ENCODE measurements around the gene CD300LG. TPM values are rescaled to one million over a fixed set of nuclear protein-coding genes. Genes with fewer than 3 reads are reported as not detected.

CD300LG gene
- total and polyA plus RNA-seq, 2 experiments from 2014 or later, result not detected

DNA sequence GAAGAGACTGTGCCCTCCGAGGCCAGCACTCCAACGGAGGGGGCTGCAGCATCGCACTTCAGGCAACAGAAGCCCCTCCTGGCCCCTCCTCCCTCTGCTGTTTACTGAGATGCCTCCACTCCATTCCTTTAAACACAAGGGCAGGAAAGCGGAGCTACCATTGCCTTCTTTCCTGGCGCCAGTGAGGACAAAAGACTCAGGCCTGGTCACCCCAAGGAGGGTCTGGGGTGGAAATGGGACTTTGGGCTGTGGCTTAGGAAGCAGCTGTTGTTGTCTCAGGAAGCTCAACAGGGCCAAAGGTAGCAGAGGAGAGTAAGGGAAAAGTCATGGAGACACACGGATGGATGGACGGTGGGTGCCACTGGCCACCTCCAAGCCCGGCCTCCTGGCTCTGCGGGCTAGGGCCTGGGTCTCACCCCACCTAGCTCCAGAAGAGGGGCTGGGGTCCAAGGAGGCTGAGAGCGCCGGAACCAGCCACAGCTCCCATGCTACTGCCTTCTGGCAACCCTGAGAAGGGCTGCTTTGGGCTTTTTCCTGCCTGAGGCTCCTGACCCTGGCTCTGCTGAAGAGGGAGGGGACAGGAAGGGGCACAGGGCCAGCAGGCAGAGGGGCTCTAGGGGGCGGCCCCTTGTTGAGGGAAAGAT, 11.1 kb downstream of the CD300LG start:
- no peaks in the 10 kb centered on the region for H3F3A ChIP-seq (replicated peaks; ENCODE audit: low read depth)
- TF ChIP-seq JUNB (IDR thresholded peaks at IDR 0.05; ENCODE audit: unreplicated experiment), result no peak
- TF ChIP-seq EZH2phosphoT487 (IDR thresholded peaks at IDR 0.05; ENCODE audit: unreplicated experiment), result no peak
- TF ChIP-seq NANOG (IDR thresholded peaks at IDR 0.05; ENCODE audit: borderline replicate concordance), result no peak
- no peak for TF ChIP-seq ZNF114 (CRISPR knock-in tag; IDR thresholded peaks at IDR 0.05)
- TF ChIP-seq, protein P1, sequence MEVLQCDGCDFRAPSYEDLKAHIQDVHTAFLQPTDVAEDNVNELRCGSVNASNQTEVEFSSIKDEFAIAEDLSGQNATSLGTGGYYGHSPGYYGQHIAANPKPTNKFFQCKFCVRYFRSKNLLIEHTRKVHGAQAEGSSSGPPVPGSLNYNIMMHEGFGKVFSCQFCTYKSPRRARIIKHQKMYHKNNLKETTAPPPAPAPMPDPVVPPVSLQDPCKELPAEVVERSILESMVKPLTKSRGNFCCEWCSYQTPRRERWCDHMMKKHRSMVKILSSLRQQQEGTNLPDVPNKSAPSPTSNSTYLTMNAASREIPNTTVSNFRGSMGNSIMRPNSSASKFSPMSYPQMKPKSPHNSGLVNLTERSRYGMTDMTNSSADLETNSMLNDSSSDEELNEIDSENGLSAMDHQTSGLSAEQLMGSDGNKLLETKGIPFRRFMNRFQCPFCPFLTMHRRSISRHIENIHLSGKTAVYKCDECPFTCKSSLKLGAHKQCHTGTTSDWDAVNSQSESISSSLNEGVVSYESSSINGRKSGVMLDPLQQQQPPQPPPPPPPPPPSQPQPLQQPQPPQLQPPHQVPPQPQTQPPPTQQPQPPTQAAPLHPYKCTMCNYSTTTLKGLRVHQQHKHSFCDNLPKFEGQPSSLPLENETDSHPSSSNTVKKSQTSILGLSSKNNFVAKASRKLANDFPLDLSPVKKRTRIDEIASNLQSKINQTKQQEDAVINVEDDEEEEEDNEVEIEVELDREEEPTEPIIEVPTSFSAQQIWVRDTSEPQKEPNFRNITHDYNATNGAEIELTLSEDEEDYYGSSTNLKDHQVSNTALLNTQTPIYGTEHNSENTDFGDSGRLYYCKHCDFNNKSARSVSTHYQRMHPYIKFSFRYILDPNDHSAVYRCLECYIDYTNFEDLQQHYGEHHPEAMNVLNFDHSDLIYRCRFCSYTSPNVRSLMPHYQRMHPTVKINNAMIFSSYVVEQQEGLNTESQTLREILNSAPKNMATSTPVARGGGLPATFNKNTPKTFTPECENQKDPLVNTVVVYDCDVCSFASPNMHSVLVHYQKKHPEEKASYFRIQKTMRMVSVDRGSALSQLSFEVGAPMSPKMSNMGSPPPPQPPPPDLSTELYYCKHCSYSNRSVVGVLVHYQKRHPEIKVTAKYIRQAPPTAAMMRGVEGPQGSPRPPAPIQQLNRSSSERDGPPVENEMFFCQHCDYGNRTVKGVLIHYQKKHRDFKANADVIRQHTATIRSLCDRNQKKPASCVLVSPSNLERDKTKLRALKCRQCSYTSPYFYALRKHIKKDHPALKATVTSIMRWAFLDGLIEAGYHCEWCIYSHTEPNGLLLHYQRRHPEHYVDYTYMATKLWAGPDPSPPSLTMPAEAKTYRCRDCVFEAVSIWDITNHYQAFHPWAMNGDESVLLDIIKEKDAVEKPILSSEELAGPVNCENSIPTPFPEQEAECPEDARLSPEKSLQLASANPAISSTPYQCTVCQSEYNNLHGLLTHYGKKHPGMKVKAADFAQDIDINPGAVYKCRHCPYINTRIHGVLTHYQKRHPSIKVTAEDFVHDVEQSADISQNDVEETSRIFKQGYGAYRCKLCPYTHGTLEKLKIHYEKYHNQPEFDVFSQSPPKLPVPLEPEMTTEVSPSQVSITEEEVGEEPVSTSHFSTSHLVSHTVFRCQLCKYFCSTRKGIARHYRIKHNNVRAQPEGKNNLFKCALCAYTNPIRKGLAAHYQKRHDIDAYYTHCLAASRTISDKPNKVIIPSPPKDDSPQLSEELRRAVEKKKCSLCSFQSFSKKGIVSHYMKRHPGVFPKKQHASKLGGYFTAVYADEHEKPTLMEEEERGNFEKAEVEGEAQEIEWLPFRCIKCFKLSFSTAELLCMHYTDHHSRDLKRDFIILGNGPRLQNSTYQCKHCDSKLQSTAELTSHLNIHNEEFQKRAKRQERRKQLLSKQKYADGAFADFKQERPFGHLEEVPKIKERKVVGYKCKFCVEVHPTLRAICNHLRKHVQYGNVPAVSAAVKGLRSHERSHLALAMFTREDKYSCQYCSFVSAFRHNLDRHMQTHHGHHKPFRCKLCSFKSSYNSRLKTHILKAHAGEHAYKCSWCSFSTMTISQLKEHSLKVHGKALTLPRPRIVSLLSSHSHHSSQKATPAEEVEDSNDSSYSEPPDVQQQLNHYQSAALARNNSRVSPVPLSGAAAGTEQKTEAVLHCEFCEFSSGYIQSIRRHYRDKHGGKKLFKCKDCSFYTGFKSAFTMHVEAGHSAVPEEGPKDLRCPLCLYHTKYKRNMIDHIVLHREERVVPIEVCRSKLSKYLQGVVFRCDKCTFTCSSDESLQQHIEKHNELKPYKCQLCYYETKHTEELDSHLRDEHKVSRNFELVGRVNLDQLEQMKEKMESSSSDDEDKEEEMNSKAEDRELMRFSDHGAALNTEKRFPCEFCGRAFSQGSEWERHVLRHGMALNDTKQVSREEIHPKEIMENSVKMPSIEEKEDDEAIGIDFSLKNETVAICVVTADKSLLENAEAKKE (CRISPR knock-in tag; IDR thresholded peaks at IDR 0.05), result no peak
- no peak for TF ChIP-seq EZH2 (IDR thresholded peaks at IDR 0.05; ENCODE audit: low read depth, unreplicated experiment)
- TF ChIP-seq, protein P2, sequence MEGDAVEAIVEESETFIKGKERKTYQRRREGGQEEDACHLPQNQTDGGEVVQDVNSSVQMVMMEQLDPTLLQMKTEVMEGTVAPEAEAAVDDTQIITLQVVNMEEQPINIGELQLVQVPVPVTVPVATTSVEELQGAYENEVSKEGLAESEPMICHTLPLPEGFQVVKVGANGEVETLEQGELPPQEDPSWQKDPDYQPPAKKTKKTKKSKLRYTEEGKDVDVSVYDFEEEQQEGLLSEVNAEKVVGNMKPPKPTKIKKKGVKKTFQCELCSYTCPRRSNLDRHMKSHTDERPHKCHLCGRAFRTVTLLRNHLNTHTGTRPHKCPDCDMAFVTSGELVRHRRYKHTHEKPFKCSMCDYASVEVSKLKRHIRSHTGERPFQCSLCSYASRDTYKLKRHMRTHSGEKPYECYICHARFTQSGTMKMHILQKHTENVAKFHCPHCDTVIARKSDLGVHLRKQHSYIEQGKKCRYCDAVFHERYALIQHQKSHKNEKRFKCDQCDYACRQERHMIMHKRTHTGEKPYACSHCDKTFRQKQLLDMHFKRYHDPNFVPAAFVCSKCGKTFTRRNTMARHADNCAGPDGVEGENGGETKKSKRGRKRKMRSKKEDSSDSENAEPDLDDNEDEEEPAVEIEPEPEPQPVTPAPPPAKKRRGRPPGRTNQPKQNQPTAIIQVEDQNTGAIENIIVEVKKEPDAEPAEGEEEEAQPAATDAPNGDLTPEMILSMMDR (conservative IDR thresholded peaks at IDR 0.05; ENCODE audit: low read depth in 2 of 2), result no peak
- TF ChIP-seq CREB1 (CRISPR knock-in tag; IDR thresholded peaks at IDR 0.05; ENCODE audit: low read depth), result no peak
- TF ChIP-seq STAT1 (IDR thresholded peaks at IDR 0.05; ENCODE audit: unreplicated experiment), result no peak
- TF ChIP-seq, protein P3, sequence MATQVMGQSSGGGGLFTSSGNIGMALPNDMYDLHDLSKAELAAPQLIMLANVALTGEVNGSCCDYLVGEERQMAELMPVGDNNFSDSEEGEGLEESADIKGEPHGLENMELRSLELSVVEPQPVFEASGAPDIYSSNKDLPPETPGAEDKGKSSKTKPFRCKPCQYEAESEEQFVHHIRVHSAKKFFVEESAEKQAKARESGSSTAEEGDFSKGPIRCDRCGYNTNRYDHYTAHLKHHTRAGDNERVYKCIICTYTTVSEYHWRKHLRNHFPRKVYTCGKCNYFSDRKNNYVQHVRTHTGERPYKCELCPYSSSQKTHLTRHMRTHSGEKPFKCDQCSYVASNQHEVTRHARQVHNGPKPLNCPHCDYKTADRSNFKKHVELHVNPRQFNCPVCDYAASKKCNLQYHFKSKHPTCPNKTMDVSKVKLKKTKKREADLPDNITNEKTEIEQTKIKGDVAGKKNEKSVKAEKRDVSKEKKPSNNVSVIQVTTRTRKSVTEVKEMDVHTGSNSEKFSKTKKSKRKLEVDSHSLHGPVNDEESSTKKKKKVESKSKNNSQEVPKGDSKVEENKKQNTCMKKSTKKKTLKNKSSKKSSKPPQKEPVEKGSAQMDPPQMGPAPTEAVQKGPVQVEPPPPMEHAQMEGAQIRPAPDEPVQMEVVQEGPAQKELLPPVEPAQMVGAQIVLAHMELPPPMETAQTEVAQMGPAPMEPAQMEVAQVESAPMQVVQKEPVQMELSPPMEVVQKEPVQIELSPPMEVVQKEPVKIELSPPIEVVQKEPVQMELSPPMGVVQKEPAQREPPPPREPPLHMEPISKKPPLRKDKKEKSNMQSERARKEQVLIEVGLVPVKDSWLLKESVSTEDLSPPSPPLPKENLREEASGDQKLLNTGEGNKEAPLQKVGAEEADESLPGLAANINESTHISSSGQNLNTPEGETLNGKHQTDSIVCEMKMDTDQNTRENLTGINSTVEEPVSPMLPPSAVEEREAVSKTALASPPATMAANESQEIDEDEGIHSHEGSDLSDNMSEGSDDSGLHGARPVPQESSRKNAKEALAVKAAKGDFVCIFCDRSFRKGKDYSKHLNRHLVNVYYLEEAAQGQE (IDR thresholded peaks at IDR 0.05; ENCODE audit: unreplicated experiment), result no peak
- TF ChIP-seq ZNF331 (CRISPR knock-in tag; IDR thresholded peaks at IDR 0.05; ENCODE audit: low read depth), result no peak
- no peak for TF ChIP-seq POLR2AphosphoS5 (IDR thresholded peaks at IDR 0.05; ENCODE audit: low read depth)
- TF ChIP-seq, protein P4, sequence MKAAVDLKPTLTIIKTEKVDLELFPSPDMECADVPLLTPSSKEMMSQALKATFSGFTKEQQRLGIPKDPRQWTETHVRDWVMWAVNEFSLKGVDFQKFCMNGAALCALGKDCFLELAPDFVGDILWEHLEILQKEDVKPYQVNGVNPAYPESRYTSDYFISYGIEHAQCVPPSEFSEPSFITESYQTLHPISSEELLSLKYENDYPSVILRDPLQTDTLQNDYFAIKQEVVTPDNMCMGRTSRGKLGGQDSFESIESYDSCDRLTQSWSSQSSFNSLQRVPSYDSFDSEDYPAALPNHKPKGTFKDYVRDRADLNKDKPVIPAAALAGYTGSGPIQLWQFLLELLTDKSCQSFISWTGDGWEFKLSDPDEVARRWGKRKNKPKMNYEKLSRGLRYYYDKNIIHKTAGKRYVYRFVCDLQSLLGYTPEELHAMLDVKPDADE (IDR thresholded peaks at IDR 0.05), result no peak
- DNase-seq (ENCODE audit: low spot score) (no peak), ATAC-seq (no peak)
- Mint-ChIP-seq H3K4me1 (no peaks in the 10 kb centered on the region), H3K27ac (no peak overlapping the region), H3K36me3 (ENCODE audit: low read depth) (no peaks in the 10 kb centered on the region), H3K27me3 (ENCODE audit: insufficient read depth, low read depth, poor library complexity) (peaks cover 13% of the 10 kb centered on the region), H3K9me3 (no peaks in the 10 kb centered on the region; the same call in 2 of the 3 replicates), H3K4me3 (no peak overlapping the region)
- no peaks in the 10 kb centered on the region for H3K27me3 ChIP-seq (ENCODE audit: insufficient read depth)
- peak overlapping the region; percentile 52; the same call in 1 of the 2 replicates for H2AFZ ChIP-seq
- H3K27ac ChIP-seq (ENCODE audit: low read depth), result no peak overlapping the region
- no peak overlapping the region for H3K4me3 ChIP-seq
- H3K4me2 ChIP-seq, result no peak overlapping the region
- H3K36me3 ChIP-seq (ENCODE audit: insufficient read depth), result no peaks in the 10 kb centered on the region
- no peaks in the 10 kb centered on the region for H3K4me1 ChIP-seq (ENCODE audit: insufficient read depth)
- H4K20me1 ChIP-seq (replicated peaks; ENCODE audit: insufficient read depth), result no peaks in the 10 kb centered on the region
- no peaks in the 10 kb centered on the region for H3K79me2 ChIP-seq (replicated peaks; ENCODE audit: insufficient read depth)
- no peaks in the 10 kb centered on the region for H3K9me2 ChIP-seq (ENCODE audit: insufficient read depth)

Data from GM23338 (cell line).